ENCODE results near the gene SLC25A25.

Gene SLC25A25

DNA sequence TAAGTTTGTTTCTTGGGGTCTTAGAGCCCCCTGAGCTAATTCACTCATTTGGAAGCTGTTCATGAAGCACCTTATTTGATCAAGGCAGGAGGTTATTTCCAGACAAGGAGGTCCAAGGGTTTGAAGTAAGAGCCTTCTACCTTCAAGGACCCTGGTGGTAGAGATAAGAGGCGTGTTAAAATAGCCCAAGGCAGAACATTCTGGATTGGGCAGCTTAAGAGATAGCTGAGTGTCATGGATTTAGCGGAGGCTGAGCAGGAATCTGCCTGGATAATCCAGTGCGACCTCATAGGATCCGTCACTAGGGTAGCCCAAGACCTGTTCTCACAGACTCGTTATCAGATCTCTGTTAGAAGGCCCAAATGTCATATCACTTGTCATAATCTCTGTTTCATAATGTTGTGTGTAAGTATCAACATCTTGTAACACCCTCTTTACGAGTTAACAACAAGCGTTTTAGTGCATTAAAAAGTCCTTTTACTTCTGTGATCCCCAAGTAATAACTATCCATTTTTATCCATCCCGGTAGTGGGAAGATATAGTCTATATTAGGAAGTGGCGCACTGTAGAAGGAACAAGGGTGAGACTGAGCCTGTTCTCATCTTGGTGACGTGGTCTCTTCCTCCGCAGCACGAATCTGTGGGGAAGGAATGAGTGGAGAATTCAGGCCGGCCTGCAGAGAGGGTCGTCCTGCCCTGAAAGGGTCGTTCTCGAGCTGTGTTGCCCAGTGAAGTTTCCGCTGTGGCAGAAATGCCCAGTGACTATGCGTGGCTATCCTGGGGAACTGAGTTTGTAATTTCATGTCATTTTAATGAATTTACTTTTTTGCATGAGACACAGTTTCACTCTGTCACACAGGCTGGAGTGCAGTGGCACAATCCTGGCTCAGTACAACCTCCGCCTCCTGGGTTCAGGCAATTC is 28.8 kb downstream of the SLC25A25 start:
- TF ChIP-seq, protein P1, sequence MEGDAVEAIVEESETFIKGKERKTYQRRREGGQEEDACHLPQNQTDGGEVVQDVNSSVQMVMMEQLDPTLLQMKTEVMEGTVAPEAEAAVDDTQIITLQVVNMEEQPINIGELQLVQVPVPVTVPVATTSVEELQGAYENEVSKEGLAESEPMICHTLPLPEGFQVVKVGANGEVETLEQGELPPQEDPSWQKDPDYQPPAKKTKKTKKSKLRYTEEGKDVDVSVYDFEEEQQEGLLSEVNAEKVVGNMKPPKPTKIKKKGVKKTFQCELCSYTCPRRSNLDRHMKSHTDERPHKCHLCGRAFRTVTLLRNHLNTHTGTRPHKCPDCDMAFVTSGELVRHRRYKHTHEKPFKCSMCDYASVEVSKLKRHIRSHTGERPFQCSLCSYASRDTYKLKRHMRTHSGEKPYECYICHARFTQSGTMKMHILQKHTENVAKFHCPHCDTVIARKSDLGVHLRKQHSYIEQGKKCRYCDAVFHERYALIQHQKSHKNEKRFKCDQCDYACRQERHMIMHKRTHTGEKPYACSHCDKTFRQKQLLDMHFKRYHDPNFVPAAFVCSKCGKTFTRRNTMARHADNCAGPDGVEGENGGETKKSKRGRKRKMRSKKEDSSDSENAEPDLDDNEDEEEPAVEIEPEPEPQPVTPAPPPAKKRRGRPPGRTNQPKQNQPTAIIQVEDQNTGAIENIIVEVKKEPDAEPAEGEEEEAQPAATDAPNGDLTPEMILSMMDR (conservative IDR thresholded peaks at IDR 0.05; ENCODE audit: low read length) = no peak
- no peak for TF ChIP-seq EZH2phosphoT487 (IDR thresholded peaks at IDR 0.05; ENCODE audit: borderline replicate concordance)
- Histone ChIP-seq H3K4me2 (ENCODE audit: low read depth, low read length, poor library complexity, severe bottlenecking) (no peak overlapping the region), H4K20me1 (ENCODE audit: insufficient read depth, low read length, poor library complexity, severe bottlenecking) (peaks cover 42% of the 10 kb centered on the region), H3K79me2 (ENCODE audit: insufficient read depth, low read length) (peaks cover 79% of the 10 kb centered on the region), H3K36me3 (ENCODE audit: insufficient read depth, low read length) (peaks cover 35% of the 10 kb centered on the region; the same call in 1 of the 2 replicates), H2AFZ (ENCODE audit: low read length) (no peak overlapping the region), H3F3A (ENCODE audit: low read depth) (peaks cover 3% of the 10 kb centered on the region; the same call in 1 of the 2 replicates), H3K9ac (ENCODE audit: low read depth, low read length, poor library complexity, severe bottlenecking) (no peak overlapping the region), H3K27me3 (ENCODE audit: insufficient read depth, low read length, poor library complexity, severe bottlenecking) (no peaks in the 10 kb centered on the region), H3K4me1 (ENCODE audit: insufficient read depth, low read length, poor library complexity, severe bottlenecking) (peaks cover 9% of the 10 kb centered on the region), H3K9me2 (replicated peaks; ENCODE audit: low read depth, low read length) (no peaks in the 10 kb centered on the region), H3K9me3 (ENCODE audit: insufficient read depth, low read depth, low read length) (no peaks in the 10 kb centered on the region), H3K4me3 (ENCODE audit: low read length, poor library complexity, severe bottlenecking) (no peak overlapping the region)

DNA sequence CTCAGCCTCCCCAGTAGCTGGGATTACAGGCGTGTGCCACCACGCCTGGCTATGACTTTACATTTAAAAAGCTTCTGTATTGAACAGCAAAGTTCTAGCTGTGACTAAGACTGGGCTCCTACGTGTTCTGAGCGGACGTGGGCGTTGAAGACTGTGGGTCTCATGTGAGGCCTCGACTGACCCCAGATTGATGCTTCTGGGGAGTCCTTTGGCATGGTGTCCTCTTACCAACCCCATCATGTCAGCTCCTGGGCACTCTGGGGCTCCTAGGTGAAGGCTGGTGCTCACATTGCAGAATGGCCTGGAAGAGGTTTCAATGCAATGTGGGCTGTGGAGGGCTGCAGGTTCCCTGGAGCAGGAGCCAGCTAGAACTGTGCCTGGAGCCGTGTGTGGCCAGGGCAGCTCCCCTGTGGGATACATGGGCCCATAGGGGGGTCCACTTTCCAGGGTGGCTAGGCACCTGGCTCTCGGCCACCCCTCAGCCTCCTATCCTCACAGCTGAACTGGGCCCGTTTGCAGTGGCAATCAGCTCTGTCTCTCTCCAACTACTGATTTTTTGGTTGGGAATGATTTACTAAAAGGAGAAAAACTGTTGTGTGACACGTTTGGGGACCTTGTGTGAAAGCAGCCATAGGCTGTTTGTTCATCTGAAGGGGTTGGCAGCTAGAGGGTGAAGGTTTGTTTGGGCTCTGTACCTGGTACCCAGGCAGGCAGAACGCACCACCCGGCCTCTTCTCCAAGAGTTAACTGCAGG is 29.7 kb downstream of the SLC25A25 start:
- Histone ChIP-seq H3K4me2 (ENCODE audit: low read depth, low read length, poor library complexity, severe bottlenecking) (no peak overlapping the region), H3K4me3 (ENCODE audit: low read length, poor library complexity, severe bottlenecking) (no peak overlapping the region)

More for the DNA sequence above, 29.7 kb downstream of the SLC25A25 start:
- H3K9ac ChIP-seq (ENCODE audit: low read depth, low read length, poor library complexity, severe bottlenecking) = no peak overlapping the region
- H4K20me1 ChIP-seq (ENCODE audit: insufficient read depth, low read length, poor library complexity, severe bottlenecking) = peaks cover 34% of the 10 kb centered on the region
- peaks cover 42% of the 10 kb centered on the region; the same call in 1 of the 2 replicates for H3K36me3 ChIP-seq (ENCODE audit: insufficient read depth, low read length)
- H3K4me1 ChIP-seq (ENCODE audit: insufficient read depth, low read length, poor library complexity, severe bottlenecking) = peaks cover 9% of the 10 kb centered on the region
- H3K9me2 ChIP-seq (replicated peaks; ENCODE audit: low read depth, low read length) = no peaks in the 10 kb centered on the region
- no peak overlapping the region for H2AFZ ChIP-seq (ENCODE audit: low read length)
- TF ChIP-seq EZH2phosphoT487 (IDR thresholded peaks at IDR 0.05; ENCODE audit: borderline replicate concordance) = no peak
- TF ChIP-seq, protein P1 (conservative IDR thresholded peaks at IDR 0.05; ENCODE audit: low read length) = no peak
- H3K9me3 ChIP-seq (ENCODE audit: insufficient read depth, low read depth, low read length) = no peaks in the 10 kb centered on the region
- H3K79me2 ChIP-seq (ENCODE audit: insufficient read depth, low read length) = peaks cover 71% of the 10 kb centered on the region
- no peaks in the 10 kb centered on the region for H3K27me3 ChIP-seq (ENCODE audit: insufficient read depth, low read length, poor library complexity, severe bottlenecking)
- peaks cover 3% of the 10 kb centered on the region; the same call in 1 of the 2 replicates for H3F3A ChIP-seq (ENCODE audit: low read depth)

All from Loucy (cell line).